GM12865 (cell line): ENCODE results near the gene ARL8A.

Source experiments
- DNase-seq: peaks from one replicate; pipeline ENCODE4 v3.0.0; 2010; ENCODE audit warnings: low read depth
- H3K4me3 ChIP-seq: 2 replicates; pipeline ENCODE4 v1.5.1; 2011; ENCODE audit warnings: mild to moderate bottlenecking, low read depth, low read length, control low read depth
- TF ChIP-seq, protein P1 (sequence below): IDR thresholded peaks from 2 replicates; pipeline ENCODE4 v1.5.1; 2011; ENCODE audit warnings: low read length, control low read depth, low read depth, inconsistent platforms; ENCODE audit not compliant: insufficient read depth; ENCODE audit errors: missing control alignments

ARL8A gene

DNA sequence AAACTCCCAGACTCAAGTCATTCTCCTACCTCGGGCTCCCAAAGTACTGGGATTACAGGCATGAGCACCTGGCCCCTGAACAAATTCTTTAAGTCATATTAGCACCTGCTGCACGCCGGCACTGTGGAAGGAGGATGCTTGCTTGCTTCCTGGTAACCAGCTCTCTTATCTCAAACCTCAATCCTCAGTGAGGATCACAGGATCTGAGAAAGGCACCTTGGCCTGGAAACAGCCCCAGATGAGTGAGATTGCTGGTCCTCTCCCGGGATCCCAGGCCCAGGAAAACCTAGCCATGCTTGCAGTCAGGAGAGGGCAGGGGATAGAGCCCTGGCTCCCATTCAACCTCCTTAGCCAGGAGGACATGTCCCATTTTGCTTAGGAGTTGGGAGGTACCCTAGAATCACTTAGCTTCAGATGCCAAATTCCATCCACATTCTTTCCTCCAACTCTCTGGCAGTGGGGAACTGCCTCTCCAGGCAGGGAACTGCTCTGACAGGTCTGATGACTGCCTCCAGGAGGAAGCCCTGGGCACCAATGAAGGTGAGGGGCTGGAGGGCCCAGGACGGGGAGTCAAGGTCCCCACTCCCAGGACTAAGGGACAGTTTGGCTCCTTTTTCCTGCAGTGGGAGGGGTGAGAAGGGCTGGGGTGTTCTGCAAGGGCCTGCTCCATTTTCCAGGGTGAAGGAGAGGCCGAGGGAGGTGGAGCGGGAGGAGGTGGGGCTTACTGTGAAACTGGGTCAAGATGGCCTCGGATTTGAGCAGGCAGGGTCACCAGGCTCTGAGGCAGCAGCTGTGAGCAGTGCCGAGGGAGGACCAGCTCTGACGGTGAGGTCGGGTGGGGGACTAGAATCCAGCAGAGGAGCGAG lies 12.3 kb downstream of the ARL8A start:
- TF ChIP-seq, protein P1, sequence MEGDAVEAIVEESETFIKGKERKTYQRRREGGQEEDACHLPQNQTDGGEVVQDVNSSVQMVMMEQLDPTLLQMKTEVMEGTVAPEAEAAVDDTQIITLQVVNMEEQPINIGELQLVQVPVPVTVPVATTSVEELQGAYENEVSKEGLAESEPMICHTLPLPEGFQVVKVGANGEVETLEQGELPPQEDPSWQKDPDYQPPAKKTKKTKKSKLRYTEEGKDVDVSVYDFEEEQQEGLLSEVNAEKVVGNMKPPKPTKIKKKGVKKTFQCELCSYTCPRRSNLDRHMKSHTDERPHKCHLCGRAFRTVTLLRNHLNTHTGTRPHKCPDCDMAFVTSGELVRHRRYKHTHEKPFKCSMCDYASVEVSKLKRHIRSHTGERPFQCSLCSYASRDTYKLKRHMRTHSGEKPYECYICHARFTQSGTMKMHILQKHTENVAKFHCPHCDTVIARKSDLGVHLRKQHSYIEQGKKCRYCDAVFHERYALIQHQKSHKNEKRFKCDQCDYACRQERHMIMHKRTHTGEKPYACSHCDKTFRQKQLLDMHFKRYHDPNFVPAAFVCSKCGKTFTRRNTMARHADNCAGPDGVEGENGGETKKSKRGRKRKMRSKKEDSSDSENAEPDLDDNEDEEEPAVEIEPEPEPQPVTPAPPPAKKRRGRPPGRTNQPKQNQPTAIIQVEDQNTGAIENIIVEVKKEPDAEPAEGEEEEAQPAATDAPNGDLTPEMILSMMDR, result no peak
- no peak for DNase-seq
- no peak overlapping the region for H3K4me3 ChIP-seq

DNA sequence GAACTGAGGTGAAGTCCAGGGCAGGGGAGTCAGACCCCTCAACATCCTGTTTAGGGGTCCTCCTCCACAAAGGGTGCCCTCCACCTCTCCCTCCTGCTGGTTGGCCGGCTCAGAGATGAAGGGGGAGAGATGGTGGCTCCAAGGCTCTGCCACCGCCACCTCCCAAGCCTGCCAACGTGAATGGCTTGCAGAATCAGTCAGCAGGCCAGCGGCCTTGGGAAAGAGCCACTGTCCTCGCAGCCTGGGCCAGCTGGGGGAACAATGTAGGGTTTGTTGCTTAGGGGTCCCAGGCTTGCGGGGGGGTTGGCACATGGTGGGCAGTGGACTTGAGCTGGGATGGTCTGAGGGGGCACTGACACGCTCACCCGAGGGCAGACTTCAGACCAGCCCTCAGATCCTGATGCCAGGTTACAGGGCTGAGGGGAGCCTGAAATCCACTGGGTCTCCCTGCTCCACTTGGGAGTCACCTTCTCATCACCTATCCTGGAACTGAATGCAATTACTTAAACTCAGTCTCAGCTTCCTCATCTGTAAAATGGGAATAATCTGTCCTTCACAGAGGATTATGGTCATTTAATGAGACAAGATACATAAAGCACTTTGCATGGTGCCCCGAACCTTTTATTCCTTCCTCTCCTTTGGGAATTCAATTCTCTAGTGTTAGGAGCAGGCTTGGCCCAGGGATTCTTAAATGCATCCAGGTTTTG lies 13.6 kb downstream of the ARL8A start:
- no peak for DNase-seq
- TF ChIP-seq, protein P1, result no peak
- H3K4me3 ChIP-seq, result no peak overlapping the region

DNA sequence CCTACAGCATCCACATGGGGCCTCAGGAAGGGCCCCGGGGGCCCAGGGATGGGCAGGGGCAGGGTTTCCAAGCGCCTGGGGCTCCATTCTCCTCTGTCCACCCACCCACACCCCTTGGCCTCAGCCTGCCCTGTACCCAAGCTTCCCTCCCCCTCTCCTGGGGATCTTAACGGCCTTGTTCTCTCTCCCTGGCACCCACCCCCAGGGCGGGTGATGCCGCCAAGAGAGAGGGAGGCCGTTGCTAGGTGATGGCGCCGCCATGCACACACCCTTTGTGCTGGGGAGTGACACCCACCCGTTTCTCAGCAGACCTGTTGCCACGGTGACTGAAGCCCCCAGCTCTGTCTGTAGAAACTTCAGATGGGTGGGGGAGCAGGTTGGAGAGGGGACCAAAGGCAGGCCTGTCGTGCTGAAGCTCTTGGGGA lies 14.2 kb downstream of the ARL8A start:
- TF ChIP-seq, protein P1, result no peak
- DNase-seq, result no peak
- no peak overlapping the region for H3K4me3 ChIP-seq

DNA sequence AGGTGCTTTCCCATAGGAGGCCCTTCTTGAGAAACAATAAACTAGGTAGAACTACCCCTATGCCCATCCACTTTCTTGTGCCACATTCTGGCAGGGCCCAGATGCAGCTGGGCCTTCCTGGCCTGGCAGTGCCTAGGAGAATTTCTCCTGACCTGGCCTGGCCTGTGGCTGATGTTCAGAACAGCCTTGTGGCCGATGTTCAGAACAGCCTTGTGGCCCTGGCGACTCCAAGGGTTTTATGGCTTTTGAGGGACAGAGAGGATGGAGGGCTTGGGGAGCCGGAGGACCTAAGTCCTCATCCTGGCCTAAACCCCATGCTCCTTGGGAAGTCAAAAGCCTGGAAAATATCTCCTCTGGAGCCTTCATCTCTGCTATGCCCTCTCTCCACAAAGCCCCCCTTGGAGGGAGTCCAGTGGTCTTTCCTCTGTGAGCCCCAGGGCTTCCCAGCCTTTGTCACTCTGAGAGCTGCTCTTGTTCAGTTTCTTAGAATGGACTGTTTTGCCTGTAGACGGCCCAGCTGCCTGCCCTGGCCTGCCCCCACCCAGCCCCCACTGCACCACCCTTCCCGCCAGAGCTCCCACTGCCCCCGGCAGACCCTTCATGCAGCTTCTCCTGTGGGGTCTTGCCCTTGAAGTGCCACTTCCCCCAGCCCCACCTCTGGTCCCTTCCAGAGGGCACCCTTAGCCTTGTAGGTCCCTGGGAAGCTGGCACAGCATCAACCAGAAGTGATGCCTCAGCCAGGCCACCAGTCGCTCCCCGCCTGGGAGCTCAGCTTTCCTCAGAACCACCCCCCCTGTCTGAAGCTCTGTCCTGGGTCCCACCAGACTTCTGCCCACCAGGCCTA lies 14.9 kb downstream of the ARL8A start:
- TF ChIP-seq, protein P1, result no peak
- no peak overlapping the region for H3K4me3 ChIP-seq
- DNase-seq, result no peak

DNA sequence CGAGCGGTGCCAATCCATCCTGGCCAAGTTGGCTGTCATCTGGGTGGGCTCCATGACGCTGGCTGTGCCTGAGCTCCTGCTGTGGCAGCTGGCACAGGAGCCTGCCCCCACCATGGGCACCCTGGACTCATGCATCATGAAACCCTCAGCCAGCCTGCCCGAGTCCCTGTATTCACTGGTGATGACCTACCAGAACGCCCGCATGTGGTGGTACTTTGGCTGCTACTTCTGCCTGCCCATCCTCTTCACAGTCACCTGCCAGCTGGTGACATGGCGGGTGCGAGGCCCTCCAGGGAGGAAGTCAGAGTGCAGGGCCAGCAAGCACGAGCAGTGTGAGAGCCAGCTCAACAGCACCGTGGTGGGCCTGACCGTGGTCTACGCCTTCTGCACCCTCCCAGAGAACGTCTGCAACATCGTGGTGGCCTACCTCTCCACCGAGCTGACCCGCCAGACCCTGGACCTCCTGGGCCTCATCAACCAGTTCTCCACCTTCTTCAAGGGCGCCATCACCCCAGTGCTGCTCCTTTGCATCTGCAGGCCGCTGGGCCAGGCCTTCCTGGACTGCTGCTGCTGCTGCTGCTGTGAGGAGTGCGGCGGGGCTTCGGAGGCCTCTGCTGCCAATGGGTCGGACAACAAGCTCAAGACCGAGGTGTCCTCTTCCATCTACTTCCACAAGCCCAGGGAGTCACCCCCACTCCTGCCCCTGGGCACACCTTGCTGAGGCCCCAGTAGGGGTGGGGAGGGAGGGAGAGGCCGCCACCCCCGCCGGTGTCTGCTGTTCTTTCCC lies 16.5 kb downstream of the ARL8A start:
- no peak overlapping the region for H3K4me3 ChIP-seq
- TF ChIP-seq, protein P1, result no peak
- DNase-seq, result no peak

DNA sequence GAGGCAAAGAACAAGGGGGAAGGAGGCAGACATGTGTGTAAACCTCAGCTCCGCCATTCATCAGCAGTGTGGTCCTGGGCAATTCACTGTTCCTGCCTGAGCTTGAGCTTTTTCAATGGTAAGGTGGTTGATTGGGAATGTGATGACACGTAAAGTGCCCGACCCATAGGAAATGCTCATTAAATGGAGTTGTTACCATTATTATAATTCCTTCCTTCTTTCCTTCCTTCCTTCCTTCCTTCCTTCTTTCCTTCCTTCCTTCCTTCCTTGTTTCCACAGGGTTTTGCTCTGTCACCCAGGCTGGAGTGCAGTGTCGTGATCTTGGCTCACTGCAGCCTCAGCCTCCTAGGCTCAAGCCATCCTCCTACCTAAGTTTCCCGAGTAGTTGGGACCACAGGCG lies 17.5 kb downstream of the ARL8A start:
- H3K4me3 ChIP-seq, result no peak overlapping the region
- TF ChIP-seq, protein P1, result no peak
- DNase-seq, result no peak
